Activated CD4-positive, CD25-positive, alpha-beta regulatory T cell treated with anti-CD3 and anti-CD28 coated beads, Interleukin-2, amount 50 U/mL, for 16 hours (primary cell): ENCODE measurements around the gene BATF.

ENCODE experiments used
- DNase-seq: peaks from one replicate; pipeline ENCODE4 v3.0.0-alpha.2; 2020; ENCODE audit warnings: low read depth, low spot score

Gene BATF

GRCh38 chr14:75531660-75532317 lies 9.5 kb downstream of the BATF start:
- DNase-seq, result no peak

DNA sequence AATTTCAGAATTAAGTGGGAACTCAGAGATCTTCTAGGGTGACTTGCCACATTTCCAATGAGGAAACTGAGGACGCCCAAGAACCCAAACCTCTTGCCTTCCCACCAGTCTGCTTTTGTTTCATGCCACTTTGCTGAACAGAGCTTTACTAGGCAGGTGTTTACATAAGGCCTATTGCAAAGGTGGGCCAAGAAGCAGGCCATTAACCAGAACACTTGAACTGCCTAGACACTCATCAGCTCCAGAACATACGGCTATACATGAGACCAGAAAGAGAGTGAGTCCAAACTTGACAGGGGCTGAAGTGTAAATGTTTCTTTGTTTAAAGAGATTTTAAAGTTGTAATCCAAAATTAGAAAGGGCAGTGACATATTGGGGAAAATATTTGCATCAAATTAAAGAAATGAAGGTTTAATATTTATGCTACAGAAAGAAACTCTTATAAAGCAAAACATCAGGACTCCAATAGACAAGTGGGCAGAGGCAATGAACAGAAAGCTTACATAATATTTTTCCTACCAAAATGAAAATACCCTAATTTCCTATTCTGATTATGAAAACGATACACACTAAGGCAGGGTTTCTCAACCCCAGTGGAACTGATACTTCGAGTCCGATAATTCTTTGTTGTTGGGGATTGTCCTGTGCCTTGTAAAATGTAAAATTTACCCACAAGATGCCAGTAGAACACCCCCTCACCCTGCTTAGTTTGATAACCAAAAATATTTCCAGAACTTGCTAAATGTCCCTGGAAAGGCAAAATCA lies 11.7 kb downstream of the BATF start:
- DNase-seq, result no peak

- DNase-seq, result no peak
Observed at GRCh38 chr14:75535164-75535898, 13.1 kb downstream of the BATF start.

DNA sequence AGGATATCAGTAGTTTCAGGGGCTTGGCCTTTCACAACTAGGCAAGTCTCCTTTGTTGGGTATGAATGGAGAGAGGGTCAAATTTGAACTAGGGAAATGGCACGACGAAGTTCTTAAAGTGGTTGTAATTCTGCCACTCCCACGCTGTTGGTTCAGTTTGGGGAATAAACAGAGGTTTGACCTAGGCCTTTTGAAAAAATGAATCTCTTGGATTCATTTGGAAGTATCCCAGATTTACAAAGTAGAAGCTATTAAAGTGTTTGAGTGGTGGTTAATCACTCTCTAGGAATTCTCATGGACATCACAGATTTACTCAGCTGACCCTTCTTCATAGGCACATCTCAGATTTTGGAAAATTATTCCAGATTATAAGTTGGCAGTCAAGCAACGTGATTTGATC lies 14.8 kb downstream of the BATF start:
- DNase-seq, result no peak

GRCh38 chr14:75539162-75539560 lies 16.9 kb downstream of the BATF start:
- no peak for DNase-seq

DNA sequence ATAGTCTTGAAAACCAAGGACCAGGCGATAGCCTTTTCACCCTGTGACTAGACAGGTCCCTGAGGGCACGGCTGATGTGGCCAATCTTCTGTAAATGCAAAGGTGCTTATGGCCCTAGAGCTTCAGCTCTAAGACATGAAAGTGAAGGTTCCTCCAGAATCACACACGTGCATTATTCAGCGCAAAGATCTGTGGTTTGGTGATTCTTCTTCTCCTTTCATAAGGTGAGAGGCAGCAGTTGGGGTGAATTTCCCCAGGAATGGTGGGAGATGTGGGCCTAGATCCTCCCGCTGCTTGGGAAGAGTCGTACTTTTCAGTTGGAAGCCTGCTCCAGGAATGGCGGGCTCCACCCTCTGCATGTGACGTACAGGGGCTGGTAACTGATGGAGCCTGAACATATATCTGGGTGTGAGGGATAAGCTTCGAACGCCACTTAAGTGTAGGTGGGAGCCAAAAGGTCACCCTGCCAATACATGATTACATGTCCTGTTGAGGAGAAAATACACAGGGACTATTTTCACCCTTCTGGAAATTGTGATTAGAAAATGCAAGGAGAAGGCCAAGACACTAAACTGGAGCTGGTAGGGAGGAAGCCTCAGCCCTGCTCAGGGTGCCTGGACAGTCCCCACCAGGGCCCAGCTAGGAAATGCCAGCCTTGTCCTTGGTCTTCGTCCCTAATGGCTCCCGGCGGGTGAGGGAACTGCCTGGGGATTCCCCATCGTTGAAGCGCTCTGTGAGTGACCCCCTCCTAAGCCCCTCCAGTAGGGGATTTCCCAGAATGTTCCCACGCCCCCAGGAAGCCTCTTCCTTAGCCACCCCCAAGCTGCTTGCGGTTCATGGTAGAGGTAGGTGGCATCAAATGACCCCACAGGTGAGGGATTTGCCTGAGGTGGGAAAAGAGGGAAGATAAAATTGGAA lies 17.6 kb downstream of the BATF start:
- DNase-seq, result no peak

DNA sequence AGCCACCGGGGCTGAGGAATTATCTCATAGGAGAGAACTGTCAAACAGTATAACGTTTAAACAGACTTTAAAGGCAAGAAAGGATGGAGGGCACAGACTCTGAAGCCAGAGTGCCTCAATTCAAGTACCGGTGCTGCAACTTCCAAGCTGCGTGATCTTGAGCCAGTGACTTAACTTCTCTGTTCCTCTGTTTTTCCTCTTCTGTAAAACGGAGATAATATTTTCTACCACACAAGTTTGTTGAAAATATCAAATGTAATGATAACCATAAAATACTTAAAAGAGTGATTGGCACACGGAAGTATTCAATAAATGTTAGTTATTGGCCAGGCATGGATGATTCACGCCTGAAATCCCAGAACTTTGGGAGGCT lies 18.2 kb downstream of the BATF start:
- no peak for DNase-seq

DNA sequence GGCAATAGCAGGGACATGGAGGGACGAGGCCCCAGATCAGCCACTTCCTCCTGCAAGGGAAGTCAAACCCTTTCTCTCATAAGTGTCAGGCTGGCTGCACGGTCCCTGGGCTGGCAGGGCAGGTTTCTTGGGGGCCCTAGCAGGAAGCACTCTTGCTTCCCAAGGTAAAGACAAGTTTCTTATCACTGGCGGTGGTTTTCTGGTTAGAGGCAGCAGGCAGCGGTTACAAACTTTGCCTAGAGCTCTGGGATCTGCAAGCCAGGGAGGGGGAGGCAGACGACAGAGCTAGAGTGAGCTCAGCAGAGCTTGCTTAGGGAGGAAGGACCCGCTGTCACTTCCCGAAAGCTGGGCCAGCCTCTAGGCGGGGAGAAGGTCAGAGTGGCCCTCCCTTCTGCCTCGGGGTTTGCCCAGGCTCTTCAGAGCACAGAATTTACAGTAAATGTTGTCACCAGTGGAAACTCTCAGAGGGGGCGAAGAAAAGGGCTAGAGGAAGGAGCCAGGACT lies 20.4 kb downstream of the BATF start:
- peak; percentile 67 for DNase-seq

GRCh38 chr14:75543253-75543652 lies 21.0 kb downstream of the BATF start:
- no peak for DNase-seq

- DNase-seq, result no peak
Observed at GRCh38 chr14:75543786-75544185, 21.5 kb downstream of the BATF start.

DNA sequence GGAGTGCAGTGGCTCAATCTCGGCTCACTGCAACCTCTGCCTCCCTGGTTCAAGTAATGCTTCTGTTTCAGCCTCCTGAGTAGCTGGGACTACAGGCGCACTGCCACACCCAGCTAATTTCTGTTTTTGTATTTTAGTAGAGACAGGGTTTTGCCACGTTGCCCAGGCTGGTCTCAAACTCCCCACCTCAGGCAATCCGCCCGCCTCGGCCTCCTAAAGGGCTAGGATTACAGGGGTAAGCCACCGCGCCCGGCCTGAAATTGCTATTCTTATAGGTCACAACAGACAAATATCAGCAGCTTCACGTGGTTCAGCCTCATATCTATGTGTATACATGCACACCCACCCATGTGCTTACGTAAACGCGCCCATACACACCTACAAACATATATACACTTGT lies 23.6 kb downstream of the BATF start:
- DNase-seq, result no peak

DNA sequence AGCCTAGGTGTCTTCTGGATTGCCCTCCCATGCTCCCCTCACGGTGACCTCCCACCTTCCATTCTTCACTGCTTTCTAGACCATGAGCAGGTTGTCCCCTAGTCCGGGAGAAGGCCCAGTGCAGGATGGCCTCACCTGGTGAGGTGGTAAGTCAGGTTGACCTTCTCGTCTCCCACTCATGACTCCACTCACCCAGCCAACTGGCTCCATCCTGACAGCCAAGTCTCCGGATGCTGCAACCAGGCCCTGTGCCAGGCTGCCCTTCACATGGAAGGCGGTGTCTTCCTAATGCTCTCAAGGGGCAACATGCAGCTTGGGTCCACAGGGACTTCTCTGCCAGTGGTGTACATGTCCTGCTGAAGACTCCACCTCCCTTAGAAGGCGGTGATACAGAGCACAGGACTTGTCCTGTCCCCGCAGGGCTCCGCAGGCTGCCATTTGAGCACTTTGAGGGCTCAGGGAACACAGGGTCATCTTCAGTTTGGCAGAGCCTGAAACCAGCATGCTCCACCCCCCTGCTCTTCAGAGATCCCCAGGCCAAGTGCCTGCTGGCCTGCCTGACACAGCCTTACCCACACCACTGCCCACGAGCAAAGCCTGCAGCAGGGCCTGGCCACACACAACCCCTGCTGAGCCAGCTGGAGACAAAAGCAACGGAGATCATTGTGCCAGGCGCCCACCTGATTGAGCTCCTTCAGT lies 25.4 kb downstream of the BATF start:
- no peak for DNase-seq

- DNase-seq, result no peak
Observed at GRCh38 chr14:75548544-75548943, 26.3 kb downstream of the BATF start.

DNA sequence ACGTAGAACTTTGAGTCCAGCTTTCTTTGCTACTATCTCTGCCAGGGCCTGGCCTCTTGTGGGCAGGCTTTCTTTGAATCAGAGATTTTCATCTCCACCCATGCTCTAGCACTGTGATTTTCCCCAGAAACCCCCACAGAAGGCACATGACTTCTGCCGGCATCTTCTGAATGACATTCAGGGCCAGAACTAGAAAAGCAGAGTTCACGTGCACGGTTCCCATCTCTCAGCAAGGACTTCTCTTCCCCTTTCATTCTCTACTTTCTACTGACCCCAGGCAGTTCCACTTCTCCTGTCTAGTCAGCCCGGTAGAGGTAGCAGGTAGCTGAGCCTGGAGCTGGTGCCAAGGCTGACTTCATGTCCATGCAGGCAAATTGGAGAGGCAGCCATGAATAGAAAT lies 26.9 kb downstream of the BATF start:
- DNase-seq, result no peak

- DNase-seq, result no peak
Observed at GRCh38 chr14:75551021-75551420, 28.8 kb downstream of the BATF start.

- no peak for DNase-seq
Observed at GRCh38 chr14:75553157-75553556, 30.9 kb downstream of the BATF start.

DNA sequence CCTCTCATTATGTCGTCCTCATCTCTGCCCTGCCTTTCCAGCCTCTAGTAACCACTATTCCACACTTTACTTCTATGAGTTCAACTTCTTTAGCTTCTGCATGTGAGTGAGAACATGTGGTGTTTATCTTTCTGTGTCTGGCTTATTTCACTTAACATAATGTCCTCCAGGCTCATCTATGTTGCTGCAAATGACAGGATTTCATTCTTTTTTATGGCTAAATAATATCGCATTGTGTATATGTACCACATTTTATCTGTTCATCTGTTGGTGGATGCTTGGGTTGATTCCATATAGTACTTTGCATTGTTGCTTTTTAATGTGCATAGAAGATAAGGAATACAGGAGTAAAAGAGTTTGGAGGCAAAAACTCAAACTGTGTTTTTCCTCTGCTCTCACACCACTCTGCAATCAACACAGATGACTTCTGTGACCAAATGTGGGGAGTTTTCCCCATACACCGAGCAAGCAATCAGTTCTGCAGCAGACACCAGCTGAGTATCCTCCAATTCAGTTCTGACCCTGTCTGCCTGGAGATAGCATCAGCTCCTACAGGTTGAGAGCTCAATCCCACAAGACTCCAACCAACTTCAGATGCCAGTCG lies 31.6 kb downstream of the BATF start:
- DNase-seq, result no peak

GRCh38 chr14:75554482-75554881 lies 32.2 kb downstream of the BATF start:
- no peak for DNase-seq

DNA sequence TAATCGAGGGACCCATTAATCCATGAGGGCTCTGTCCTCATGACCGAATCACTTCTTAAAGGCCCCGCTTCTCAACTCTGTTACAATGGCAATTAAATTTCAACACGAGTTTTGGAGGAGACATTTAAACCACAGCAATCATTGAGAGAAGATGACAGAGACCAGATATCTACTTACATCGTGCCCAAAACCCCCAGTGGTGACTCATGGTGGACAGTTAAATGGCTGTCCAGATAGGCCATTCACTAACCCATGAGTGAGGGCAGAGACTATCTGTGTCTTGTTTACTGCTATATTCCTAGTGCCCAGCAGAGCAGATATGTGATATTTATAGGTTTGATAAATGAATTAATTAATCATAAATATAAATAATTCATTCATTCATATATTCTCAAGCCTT lies 36.2 kb downstream of the BATF start:
- no peak for DNase-seq

GRCh38 chr14:75559045-75559444 lies 36.8 kb downstream of the BATF start:
- no peak for DNase-seq
